Trophoblast cell (in vitro differentiated cells and primary cell): ENCODE measurements around the gene IL31.
"Not testable (repeated sequence)": the region's sequence is repeated elsewhere in the genome, so short reads cannot be mapped to it uniquely, and the experiment has no call there.

Experiments
- DNase-seq, 2 donors: peaks; one replicate each; pipeline ENCODE4 v3.0.0-alpha.2; 2016
- H2AFZ ChIP-seq: 2 replicates; pipeline ENCODE4 v1.6.1; 2013; ENCODE audit warnings: low read length, moderate library complexity, mild to moderate bottlenecking; ENCODE audit not compliant: insufficient read depth, poor library complexity
- H2AK5ac ChIP-seq: 2 replicates; pipeline ENCODE4 v1.6.1; 2013; ENCODE audit warnings: mild to moderate bottlenecking, low read length
- H2BK120ac ChIP-seq: 2 replicates; pipeline ENCODE4 v1.6.1; 2013; ENCODE audit warnings: low read length, mild to moderate bottlenecking, moderate library complexity; ENCODE audit not compliant: insufficient read depth, poor library complexity
- H2BK12ac ChIP-seq: 2 replicates; pipeline ENCODE4 v1.6.1; 2013; ENCODE audit warnings: mild to moderate bottlenecking, low read length, moderate library complexity
- H2BK5ac ChIP-seq: 2 replicates; pipeline ENCODE4 v1.6.1; 2013; ENCODE audit warnings: low read length, low read depth, moderate library complexity, mild to moderate bottlenecking; ENCODE audit not compliant: poor library complexity
- H3K14ac ChIP-seq: 2 replicates; pipeline ENCODE4 v1.6.1; 2013; ENCODE audit warnings: mild to moderate bottlenecking, low read length
- H3K18ac ChIP-seq: 2 replicates; pipeline ENCODE4 v1.6.1; 2013; ENCODE audit warnings: mild to moderate bottlenecking, low read length
- H3K23ac ChIP-seq: 2 replicates; pipeline ENCODE4 v1.6.1; 2013; ENCODE audit warnings: low read length
- H3K27ac ChIP-seq: 2 replicates; pipeline ENCODE4 v1.5.1; 2013; ENCODE audit warnings: low read depth, mild to moderate bottlenecking, inconsistent platforms, low read length, moderate library complexity
- H3K27me3 ChIP-seq: 2 replicates; pipeline ENCODE4 v1.6.1; 2013; ENCODE audit warnings: inconsistent platforms, mild to moderate bottlenecking, low read length, moderate library complexity; ENCODE audit not compliant: insufficient read depth
- H3K36me3 ChIP-seq, 2 experiments: 1 replicate in 1 of 2; 2 replicates in 1 of 2; pipeline ENCODE4 v1.6.1; 2013; ENCODE audit warnings: low read length in 2 of 2, mild to moderate bottlenecking in 2 of 2, moderate library complexity in 1 of 2; ENCODE audit not compliant: insufficient read depth in 2 of 2, control insufficient read depth in 1 of 2
- H3K4ac ChIP-seq: 2 replicates; pipeline ENCODE4 v1.6.1; 2013; ENCODE audit warnings: low read depth, mild to moderate bottlenecking, low read length, moderate library complexity
- H3K4me1 ChIP-seq, 2 experiments: 1 replicate in 1 of 2; 2 replicates in 1 of 2; pipeline ENCODE4 v1.6.1; 2013; ENCODE audit warnings: low read length in 2 of 2, mild to moderate bottlenecking in 2 of 2, moderate library complexity in 1 of 2; ENCODE audit not compliant: insufficient read depth in 2 of 2, control insufficient read depth in 1 of 2
- H3K4me2 ChIP-seq: 2 replicates; pipeline ENCODE4 v1.6.1; 2013; ENCODE audit warnings: inconsistent platforms, mild to moderate bottlenecking, low read length, moderate library complexity
- H3K4me3 ChIP-seq: 2 replicates; pipeline ENCODE4 v1.5.1; 2013; ENCODE audit warnings: mild to moderate bottlenecking, low read depth, low read length, inconsistent platforms
- H3K79me1 ChIP-seq: one replicate; pipeline ENCODE4 v1.6.1; 2013; ENCODE audit warnings: low read length
- H3K79me2 ChIP-seq: 2 replicates; pipeline ENCODE4 v1.6.1; 2013; ENCODE audit warnings: low read length, mild to moderate bottlenecking; ENCODE audit not compliant: control insufficient read depth, insufficient read depth, poor library complexity
- H3K9ac ChIP-seq: 2 replicates; pipeline ENCODE4 v1.6.1; 2013; ENCODE audit warnings: mild to moderate bottlenecking, low read length
- H3K9me3 ChIP-seq: 2 replicates; pipeline ENCODE4 v1.6.1; 2013; ENCODE audit warnings: low read depth, mild to moderate bottlenecking, control low read depth, inconsistent platforms, low read length; ENCODE audit not compliant: insufficient read depth
- H4K12ac ChIP-seq: 2 replicates; pipeline ENCODE4 v1.6.1; 2013; ENCODE audit warnings: low read depth, mild to moderate bottlenecking, low read length, moderate library complexity
- H4K8ac ChIP-seq: 2 replicates; pipeline ENCODE4 v1.6.1; 2013; ENCODE audit warnings: low read depth, mild to moderate bottlenecking, low read length, moderate library complexity
- H4K91ac ChIP-seq: one replicate; pipeline ENCODE4 v1.6.1; 2013; ENCODE audit warnings: low read depth, mild to moderate bottlenecking, low read length, moderate library complexity
- WGBS: extraction: QIAGEN DNeasy Blood & Tissue Kit; methylation state at CpG from one replicate; pipeline ENCODE4 v1.1.7; 2013; ENCODE audit warnings: missing lambda C conversion rate; ENCODE audit not compliant: insufficient read length, insufficient coverage; ENCODE audit errors: extremely low coverage; 5-methylcytosine and 5-hydroxymethylcytosine counted together

Gene IL31

GRCh38 chr12:122204167-122205052, 30.4 kb upstream of the IL31 start:
- Histone ChIP-seq H2BK5ac (no peak overlapping the region), H3K4me2 (peak overlapping the region; percentile 65), H3K23ac (no peak overlapping the region), H3K79me1 (peaks cover 2% of the 10 kb centered on the region), H3K9ac (no peak overlapping the region), H3K79me2 (no peaks in the 10 kb centered on the region), H3K4me3 (peak overlapping the region; percentile 57), H2BK120ac (no peak overlapping the region), H3K9me3 (peaks cover 1% of the 10 kb centered on the region), H3K4me1 (peaks cover 6 to 10% of the 10 kb centered on the region in 2 experiments), H3K27me3 (peaks cover 13% of the 10 kb centered on the region), H2BK12ac (no peak overlapping the region), H3K4ac (no peak overlapping the region), H3K36me3 (peaks cover 22 to 29% of the 10 kb centered on the region in 2 experiments), H4K12ac (no peak overlapping the region), H3K27ac (no peak overlapping the region), H2AFZ (peak overlapping the region; percentile 66), H4K8ac (no peak overlapping the region), H2AK5ac (no peak overlapping the region), H3K14ac (no peak overlapping the region), H4K91ac (no peak overlapping the region), H3K18ac (no peak overlapping the region)
- WGBS, result no CpG with 5 or more reads among the region's 71 CpGs
- DNase-seq, result no peak

GRCh38 chr12:122203301-122204166, 29.5 kb upstream of the IL31 start, which contains the start of gene B3GNT4:
B3GNT4 (plus strand) TSS chr12:122203709; CDS start chr12:122204619, 910 bp downstream.
- H2AFZ ChIP-seq, result peak within 1 kb of the TSS; percentile 84
- H3K27ac ChIP-seq, result no peak within 1 kb of the TSS
- H3K4ac ChIP-seq, result no peak within 1 kb of the TSS
- H3K36me3 ChIP-seq, result peaks cover 19 to 23% of the 10 kb centered on the region in 2 experiments
- no CpG with 5 or more reads among the region's 104 CpGs for WGBS
- no peak within 1 kb of the TSS for H2AK5ac ChIP-seq
- H2BK120ac ChIP-seq, result no peak within 1 kb of the TSS
- peak within 1 kb of the TSS; percentile 65 for H3K4me2 ChIP-seq
- peaks cover 13% of the 10 kb centered on the region for H3K27me3 ChIP-seq
- H3K14ac ChIP-seq, result peak within 1 kb of the TSS; percentile 2
- peaks cover 2% of the 10 kb centered on the region for H3K79me1 ChIP-seq
- no peak within 1 kb of the TSS for H4K91ac ChIP-seq
- no peak within 1 kb of the TSS for H3K23ac ChIP-seq
- H4K8ac ChIP-seq, result peak within 1 kb of the TSS; percentile 23
- H3K9me3 ChIP-seq, result peaks cover 1% of the 10 kb centered on the region
- H3K18ac ChIP-seq, result peak within 1 kb of the TSS; percentile 17
- no peak within 1 kb of the TSS for H2BK5ac ChIP-seq
- H3K4me3 ChIP-seq, result peak within 1 kb of the TSS; percentile 74
- no peak within 1 kb of the TSS for H2BK12ac ChIP-seq
- H4K12ac ChIP-seq, result no peak within 1 kb of the TSS
- DNase-seq, result peak; percentile 49 to 68
- no peaks in the 10 kb centered on the region for H3K79me2 ChIP-seq
- H3K9ac ChIP-seq, result no peak within 1 kb of the TSS
- H3K4me1 ChIP-seq, result peaks cover 6 to 10% of the 10 kb centered on the region in 2 experiments

GRCh38 chr12:122202811-122203210, 28.8 kb upstream of the IL31 start:
- Histone ChIP-seq H3K36me3 (peaks cover 13 to 15% of the 10 kb centered on the region in 2 experiments), H2AFZ (peak overlapping the region; percentile 84), H3K4me1 (peaks cover 6 to 10% of the 10 kb centered on the region in 2 experiments), H3K27me3 (peaks cover 13% of the 10 kb centered on the region), H3K4me2 (peak overlapping the region; percentile 65)
- H2BK12ac ChIP-seq, H3K27ac ChIP-seq, H4K8ac ChIP-seq, H2BK120ac ChIP-seq, H3K23ac ChIP-seq, H4K91ac ChIP-seq, H3K4me3 ChIP-seq, H3K4ac ChIP-seq, H3K9me3 ChIP-seq, H3K9ac ChIP-seq, H2AK5ac ChIP-seq, H3K79me1 ChIP-seq, H4K12ac ChIP-seq, DNase-seq, H3K79me2 ChIP-seq, H3K18ac ChIP-seq, H3K14ac ChIP-seq, H2BK5ac ChIP-seq: not testable (repeated sequence)
- no CpG with 5 or more reads among the region's 19 CpGs for WGBS

GRCh38 chr12:122202017-122202416, 28.0 kb upstream of the IL31 start:
- Histone ChIP-seq H4K12ac (no peak overlapping the region), H2BK120ac (no peak overlapping the region), H3K79me1 (peaks cover 2% of the 10 kb centered on the region), H3K79me2 (no peaks in the 10 kb centered on the region), H3K27me3 (peaks cover 13% of the 10 kb centered on the region), H4K91ac (no peak overlapping the region), H3K4me1 (peaks cover 6 to 10% of the 10 kb centered on the region in 2 experiments), H2AFZ (no peak overlapping the region), H2BK12ac (no peak overlapping the region), H3K4me2 (no peak overlapping the region), H3K23ac (no peak overlapping the region), H2AK5ac (no peak overlapping the region), H3K27ac (no peak overlapping the region), H3K18ac (no peak overlapping the region), H3K14ac (no peak overlapping the region), H3K36me3 (peaks cover 8% of the 10 kb centered on the region in 2 experiments), H4K8ac (no peak overlapping the region), H3K4ac (no peak overlapping the region), H3K9me3 (peaks cover 1% of the 10 kb centered on the region), H2BK5ac (no peak overlapping the region), H3K9ac (no peak overlapping the region), H3K4me3 (no peak overlapping the region)
- WGBS, result no CpG with 5 or more reads among the region's 6 CpGs
- no peak for DNase-seq
